WTC11 (cell line): Measurements from ENCODE around the gene LONP2. TPM values are rescaled to one million over a fixed set of nuclear protein-coding genes. Genes with fewer than 3 reads are reported as not detected.

Experiments
- ATAC-seq: fragments of 200-7000 bp; cut with Tn5 transposase; 2 replicates; pipeline ENCODE4 v1.10.0; 2021; ENCODE audit warnings: mild to moderate bottlenecking, moderate library complexity
- CTCF ChIA-PET: fragments of 300-600 bp; sonication (Branson Sonifier 250); formaldehyde crosslinking; loops from one replicate; lab custom pipeline; 2021; ENCODE audit warnings: antibody characterized with exemption; lab: Charles Lee
- POLR2A ChIA-PET: fragments of 350-600 bp; sonication (Branson Sonifier 250); formaldehyde crosslinking; loops from one replicate; lab custom pipeline; 2021; ENCODE audit warnings: antibody characterized with exemption; lab: Charles Lee
- DNase-seq: peaks from one replicate; pipeline ENCODE4 v3.0.0; 2021; ENCODE audit warnings: low spot score
- H3K27ac Mint-ChIP-seq: 2 replicates; pipeline ENCODE4 v1.8.0; 2021; ENCODE audit warnings: mixed read lengths
- H3K27me3 Mint-ChIP-seq: 2 replicates; pipeline ENCODE4 v1.8.0; 2021; ENCODE audit warnings: low read depth, mild to moderate bottlenecking, moderate library complexity, mixed read lengths
- H3K36me3 Mint-ChIP-seq: 2 replicates; pipeline ENCODE4 v1.8.0; 2021; ENCODE audit warnings: mixed read lengths
- H3K4me1 Mint-ChIP-seq: 2 replicates; pipeline ENCODE4 v1.8.0; 2022; ENCODE audit warnings: mixed read lengths
- H3K4me3 Mint-ChIP-seq: 2 replicates; pipeline ENCODE4 v1.8.0; 2021; ENCODE audit warnings: mild to moderate bottlenecking, moderate library complexity, mixed read lengths
- H3K9me3 Mint-ChIP-seq: 2 replicates; pipeline ENCODE4 v1.8.0; 2021; ENCODE audit warnings: mixed read lengths
- AFF4 ChIP-seq: sonication (generic); formaldehyde crosslinking; IDR thresholded peaks from 2 replicates; pipeline ENCODE4 v1.8.1; 2023; ENCODE audit warnings: mild to moderate bottlenecking, missing genetic modification reagents, borderline replicate concordance
- AR ChIP-seq: fragments of 250-450 bp; sonication (Bioruptor Pico); IDR thresholded peaks from 2 replicates; pipeline ENCODE4 v1.9.0; 2021; ENCODE audit warnings: mild to moderate bottlenecking
- HMGA2 ChIP-seq: fragments of 250-450 bp; sonication (Bioruptor Pico); IDR thresholded peaks from 2 replicates; pipeline ENCODE4 v1.4.0; 2021; ENCODE audit warnings: mild to moderate bottlenecking, moderate library complexity
- NR2C2 ChIP-seq: sonication (generic); formaldehyde crosslinking; IDR thresholded peaks from 2 replicates; pipeline ENCODE4 v1.8.0; 2022; ENCODE audit warnings: mild to moderate bottlenecking, missing genetic modification reagents
- TP53 ChIP-seq: sonication (generic); formaldehyde crosslinking; IDR thresholded peaks from 2 replicates; pipeline ENCODE4 v1.8.1; 2023; ENCODE audit warnings: mild to moderate bottlenecking, missing genetic modification reagents
- USF1 ChIP-seq: sonication (generic); formaldehyde crosslinking; IDR thresholded peaks from 2 replicates; pipeline ENCODE4 v1.8.0; 2022; ENCODE audit warnings: mild to moderate bottlenecking, missing genetic modification reagents
- ZBTB21 ChIP-seq: sonication (generic); formaldehyde crosslinking; IDR thresholded peaks from 2 replicates; pipeline ENCODE4 v1.8.1; 2023; ENCODE audit warnings: mild to moderate bottlenecking, missing genetic modification reagents, borderline replicate concordance
- ZNF281 ChIP-seq: sonication (generic); formaldehyde crosslinking; IDR thresholded peaks from 2 replicates; pipeline ENCODE4 v1.8.0; 2023; ENCODE audit warnings: mild to moderate bottlenecking, missing genetic modification reagents
- total RNA-seq: library from RNA; stranded (reverse); gene quantifications from 3 replicates; pipeline ENCODE4 v1.2.3, GENCODE V29; 2021
- TF ChIP-seq, protein P1 (sequence below): sonication (generic); formaldehyde crosslinking; IDR thresholded peaks from 2 replicates; pipeline ENCODE4 v1.8.0; 2023; ENCODE audit warnings: missing genetic modification reagents, mild to moderate bottlenecking, borderline replicate concordance

The LONP2 gene
- total RNA-seq, 1 experiment from 2014 or later: 28.4 TPM

DNA sequence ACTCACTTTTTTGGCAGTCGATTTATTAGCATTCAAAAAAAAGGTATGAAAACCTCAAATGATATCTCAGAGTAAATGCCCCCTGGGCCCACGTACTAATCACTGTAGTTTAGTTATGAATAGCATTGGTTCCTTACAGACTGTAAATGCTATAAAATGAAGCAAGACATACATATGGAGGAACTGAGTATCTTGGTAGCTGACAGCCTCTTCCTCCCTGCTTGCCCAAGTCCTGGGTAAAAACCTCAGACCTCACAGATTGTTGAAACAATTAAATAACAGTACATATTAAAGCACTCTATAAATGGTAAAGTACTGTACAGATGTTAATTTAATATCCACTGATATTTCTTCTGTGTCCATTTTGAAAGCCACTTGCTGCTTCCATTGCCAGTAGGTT, 36.4 kb downstream of the LONP2 start (continued):
- no peak for TF ChIP-seq HMGA2 (CRISPR knock-in tag)

GRCh38 chr16:48282636-48283263, 38.6 kb downstream of the LONP2 start:
- DNase-seq: no peak
- POLR2A ChIA-PET: no interaction called here

GRCh38 chr16:48284772-48285409, 40.8 kb downstream of the LONP2 start:
- ATAC-seq: no peak
- Mint-ChIP-seq H3K27me3 (no peaks in the 10 kb centered on the region), H3K4me1 (peaks cover 20% of the 10 kb centered on the region), H3K9me3 (peaks cover 22% of the 10 kb centered on the region), H3K36me3 (peaks cover 24% of the 10 kb centered on the region), H3K27ac (no peak overlapping the region), H3K4me3 (no peak overlapping the region)
- CTCF ChIA-PET: no interaction called here
- POLR2A ChIA-PET: no interaction called here
- no peak for DNase-seq
- no peak for TF ChIP-seq ZNF281
- no peak for TF ChIP-seq NR2C2
- TF ChIP-seq ZBTB21 (CRISPR knock-in tag): no peak
- TF ChIP-seq AR (CRISPR knock-in tag): no peak

More at GRCh38 chr16:48282636-48283263, 38.6 kb downstream of the LONP2 start:
- peaks cover 20% of the 10 kb centered on the region for H3K9me3 Mint-ChIP-seq
- CTCF ChIA-PET: interaction anchor here (0.9 to 1.2 kb wide), 2 partner anchors 51 to 347 kb away, joined by 3 read pairs; no protein-coding TSS in a partner anchor
- no peak for ATAC-seq
- H3K27ac Mint-ChIP-seq: no peak overlapping the region
- no peak overlapping the region for H3K4me3 Mint-ChIP-seq
- TF ChIP-seq, protein P1, sequence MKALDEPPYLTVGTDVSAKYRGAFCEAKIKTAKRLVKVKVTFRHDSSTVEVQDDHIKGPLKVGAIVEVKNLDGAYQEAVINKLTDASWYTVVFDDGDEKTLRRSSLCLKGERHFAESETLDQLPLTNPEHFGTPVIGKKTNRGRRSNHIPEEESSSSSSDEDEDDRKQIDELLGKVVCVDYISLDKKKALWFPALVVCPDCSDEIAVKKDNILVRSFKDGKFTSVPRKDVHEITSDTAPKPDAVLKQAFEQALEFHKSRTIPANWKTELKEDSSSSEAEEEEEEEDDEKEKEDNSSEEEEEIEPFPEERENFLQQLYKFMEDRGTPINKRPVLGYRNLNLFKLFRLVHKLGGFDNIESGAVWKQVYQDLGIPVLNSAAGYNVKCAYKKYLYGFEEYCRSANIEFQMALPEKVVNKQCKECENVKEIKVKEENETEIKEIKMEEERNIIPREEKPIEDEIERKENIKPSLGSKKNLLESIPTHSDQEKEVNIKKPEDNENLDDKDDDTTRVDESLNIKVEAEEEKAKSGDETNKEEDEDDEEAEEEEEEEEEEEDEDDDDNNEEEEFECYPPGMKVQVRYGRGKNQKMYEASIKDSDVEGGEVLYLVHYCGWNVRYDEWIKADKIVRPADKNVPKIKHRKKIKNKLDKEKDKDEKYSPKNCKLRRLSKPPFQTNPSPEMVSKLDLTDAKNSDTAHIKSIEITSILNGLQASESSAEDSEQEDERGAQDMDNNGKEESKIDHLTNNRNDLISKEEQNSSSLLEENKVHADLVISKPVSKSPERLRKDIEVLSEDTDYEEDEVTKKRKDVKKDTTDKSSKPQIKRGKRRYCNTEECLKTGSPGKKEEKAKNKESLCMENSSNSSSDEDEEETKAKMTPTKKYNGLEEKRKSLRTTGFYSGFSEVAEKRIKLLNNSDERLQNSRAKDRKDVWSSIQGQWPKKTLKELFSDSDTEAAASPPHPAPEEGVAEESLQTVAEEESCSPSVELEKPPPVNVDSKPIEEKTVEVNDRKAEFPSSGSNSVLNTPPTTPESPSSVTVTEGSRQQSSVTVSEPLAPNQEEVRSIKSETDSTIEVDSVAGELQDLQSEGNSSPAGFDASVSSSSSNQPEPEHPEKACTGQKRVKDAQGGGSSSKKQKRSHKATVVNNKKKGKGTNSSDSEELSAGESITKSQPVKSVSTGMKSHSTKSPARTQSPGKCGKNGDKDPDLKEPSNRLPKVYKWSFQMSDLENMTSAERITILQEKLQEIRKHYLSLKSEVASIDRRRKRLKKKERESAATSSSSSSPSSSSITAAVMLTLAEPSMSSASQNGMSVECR (CRISPR knock-in tag): no peak
- no peak for TF ChIP-seq TP53 (CRISPR knock-in tag)
- TF ChIP-seq HMGA2 (CRISPR knock-in tag): no peak
- TF ChIP-seq AFF4 (CRISPR knock-in tag): no peak
- TF ChIP-seq USF1 (CRISPR knock-in tag): no peak
- no peaks in the 10 kb centered on the region for H3K27me3 Mint-ChIP-seq
- peaks cover 27% of the 10 kb centered on the region for H3K4me1 Mint-ChIP-seq
- peaks cover 29% of the 10 kb centered on the region for H3K36me3 Mint-ChIP-seq
